DOHH2 (cell line): Measurements from ENCODE around the gene ELP4.

Source experiments
- H3F3A ChIP-seq: fragments of 200-600 bp; sonication (generic), shearing (Covaris generic); 2 replicates; pipeline ENCODE4 v1.6.0; 2016; ENCODE audit warnings: antibody characterized with exemption, mild to moderate bottlenecking; ENCODE audit not compliant: control insufficient read depth, insufficient read depth
- H3K27ac ChIP-seq: fragments of 200-600 bp; sonication (generic); 2 replicates; pipeline ENCODE4 v1.5.1; 2014; ENCODE audit warnings: low read depth, mild to moderate bottlenecking, low read length, moderate library complexity
- H3K27me3 ChIP-seq: fragments of 200-600 bp; sonication (generic); 2 replicates; pipeline ENCODE4 v1.6.1; 2014; ENCODE audit warnings: mild to moderate bottlenecking, low read length, mixed read lengths; ENCODE audit not compliant: control insufficient read depth
- H3K36me3 ChIP-seq: fragments of 200-600 bp; sonication (generic); 2 replicates; pipeline ENCODE4 v1.6.1; 2014; ENCODE audit warnings: mild to moderate bottlenecking, low read length, moderate library complexity, mixed read lengths; ENCODE audit not compliant: control insufficient read depth
- H3K4me1 ChIP-seq: fragments of 200-600 bp; sonication (generic); 2 replicates; pipeline ENCODE4 v1.6.1; 2014; ENCODE audit warnings: mild to moderate bottlenecking, low read length, mixed read lengths; ENCODE audit not compliant: control insufficient read depth
- H3K4me2 ChIP-seq: fragments of 200-600 bp; sonication (generic); 2 replicates; pipeline ENCODE4 v1.6.0; 2014; ENCODE audit warnings: mild to moderate bottlenecking, low read length, moderate library complexity
- H3K4me3 ChIP-seq: fragments of 200-600 bp; sonication (generic); 2 replicates; pipeline ENCODE4 v1.5.1; 2014; ENCODE audit warnings: mild to moderate bottlenecking, low read length, mixed read lengths
- H3K79me2 ChIP-seq: fragments of 200-600 bp; sonication (generic); 2 replicates; pipeline ENCODE4 v1.6.1; 2014; ENCODE audit warnings: mild to moderate bottlenecking, low read length, mixed read lengths; ENCODE audit not compliant: control insufficient read depth
- H3K9me2 ChIP-seq: fragments of 200-600 bp; sonication (generic); replicated peaks from 2 replicates; pipeline ENCODE4 v1.6.1; 2014; ENCODE audit warnings: mild to moderate bottlenecking, low read length, mixed read lengths; ENCODE audit not compliant: control insufficient read depth
- H3K9me3 ChIP-seq: fragments of 200-600 bp; sonication (generic); 2 replicates; pipeline ENCODE4 v1.6.1; 2014; ENCODE audit warnings: antibody characterized with exemption, low read length, mixed read lengths; ENCODE audit not compliant: control insufficient read depth, insufficient read depth
- H4K20me1 ChIP-seq: fragments of 200-600 bp; sonication (generic); 2 replicates; pipeline ENCODE4 v1.6.0; 2014; ENCODE audit warnings: low read depth, mild to moderate bottlenecking, antibody characterized with exemption, low read length, moderate library complexity; ENCODE audit not compliant: control insufficient read depth, insufficient read depth
- EZH2phosphoT487 ChIP-seq: fragments of 200-600 bp; sonication (generic); IDR thresholded peaks from 2 replicates; pipeline ENCODE4 v1.6.1; 2017; ENCODE audit warnings: borderline replicate concordance, mild to moderate bottlenecking, antibody characterized with exemption, low read length, moderate library complexity, mixed read lengths
- TF ChIP-seq, protein P1 (sequence below): fragments of 200-600 bp; sonication (generic); IDR thresholded peaks from one replicate; pipeline ENCODE4 v1.5.1; 2014; ENCODE audit warnings: antibody characterized with exemption, mild to moderate bottlenecking, low read depth, low read length; ENCODE audit not compliant: poor library complexity, severe bottlenecking

ELP4 gene

GRCh38 chr11:31821235-31821764, 311.7 kb downstream of the ELP4 start:
- Histone ChIP-seq H3K27me3 (no peaks in the 10 kb centered on the region), H3K4me3 (no peak overlapping the region), H3K4me2 (no peak overlapping the region), H3K79me2 (no peaks in the 10 kb centered on the region), H3K9me2 (no peaks in the 10 kb centered on the region), H3K36me3 (no peaks in the 10 kb centered on the region), H3F3A (no peaks in the 10 kb centered on the region), H4K20me1 (no peaks in the 10 kb centered on the region), H3K4me1 (no peaks in the 10 kb centered on the region), H3K27ac (no peak overlapping the region), H3K9me3 (peaks cover 3% of the 10 kb centered on the region; the same call in 1 of the 2 replicates)
- TF ChIP-seq EZH2phosphoT487 = no peak
- TF ChIP-seq, protein P1, sequence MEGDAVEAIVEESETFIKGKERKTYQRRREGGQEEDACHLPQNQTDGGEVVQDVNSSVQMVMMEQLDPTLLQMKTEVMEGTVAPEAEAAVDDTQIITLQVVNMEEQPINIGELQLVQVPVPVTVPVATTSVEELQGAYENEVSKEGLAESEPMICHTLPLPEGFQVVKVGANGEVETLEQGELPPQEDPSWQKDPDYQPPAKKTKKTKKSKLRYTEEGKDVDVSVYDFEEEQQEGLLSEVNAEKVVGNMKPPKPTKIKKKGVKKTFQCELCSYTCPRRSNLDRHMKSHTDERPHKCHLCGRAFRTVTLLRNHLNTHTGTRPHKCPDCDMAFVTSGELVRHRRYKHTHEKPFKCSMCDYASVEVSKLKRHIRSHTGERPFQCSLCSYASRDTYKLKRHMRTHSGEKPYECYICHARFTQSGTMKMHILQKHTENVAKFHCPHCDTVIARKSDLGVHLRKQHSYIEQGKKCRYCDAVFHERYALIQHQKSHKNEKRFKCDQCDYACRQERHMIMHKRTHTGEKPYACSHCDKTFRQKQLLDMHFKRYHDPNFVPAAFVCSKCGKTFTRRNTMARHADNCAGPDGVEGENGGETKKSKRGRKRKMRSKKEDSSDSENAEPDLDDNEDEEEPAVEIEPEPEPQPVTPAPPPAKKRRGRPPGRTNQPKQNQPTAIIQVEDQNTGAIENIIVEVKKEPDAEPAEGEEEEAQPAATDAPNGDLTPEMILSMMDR = no peak

GRCh38 chr11:31821766-31822165, 312.2 kb downstream of the ELP4 start:
- Histone ChIP-seq H3K4me1 (no peaks in the 10 kb centered on the region), H3F3A (no peaks in the 10 kb centered on the region), H3K4me3 (no peak overlapping the region), H3K79me2 (no peaks in the 10 kb centered on the region), H3K27me3 (no peaks in the 10 kb centered on the region), H3K36me3 (no peaks in the 10 kb centered on the region), H3K9me3 (peaks cover 3% of the 10 kb centered on the region; the same call in 1 of the 2 replicates), H3K4me2 (no peak overlapping the region), H3K27ac (no peak overlapping the region), H4K20me1 (no peaks in the 10 kb centered on the region), H3K9me2 (no peaks in the 10 kb centered on the region)
- TF ChIP-seq EZH2phosphoT487 = no peak
- TF ChIP-seq, protein P1 = no peak

DNA sequence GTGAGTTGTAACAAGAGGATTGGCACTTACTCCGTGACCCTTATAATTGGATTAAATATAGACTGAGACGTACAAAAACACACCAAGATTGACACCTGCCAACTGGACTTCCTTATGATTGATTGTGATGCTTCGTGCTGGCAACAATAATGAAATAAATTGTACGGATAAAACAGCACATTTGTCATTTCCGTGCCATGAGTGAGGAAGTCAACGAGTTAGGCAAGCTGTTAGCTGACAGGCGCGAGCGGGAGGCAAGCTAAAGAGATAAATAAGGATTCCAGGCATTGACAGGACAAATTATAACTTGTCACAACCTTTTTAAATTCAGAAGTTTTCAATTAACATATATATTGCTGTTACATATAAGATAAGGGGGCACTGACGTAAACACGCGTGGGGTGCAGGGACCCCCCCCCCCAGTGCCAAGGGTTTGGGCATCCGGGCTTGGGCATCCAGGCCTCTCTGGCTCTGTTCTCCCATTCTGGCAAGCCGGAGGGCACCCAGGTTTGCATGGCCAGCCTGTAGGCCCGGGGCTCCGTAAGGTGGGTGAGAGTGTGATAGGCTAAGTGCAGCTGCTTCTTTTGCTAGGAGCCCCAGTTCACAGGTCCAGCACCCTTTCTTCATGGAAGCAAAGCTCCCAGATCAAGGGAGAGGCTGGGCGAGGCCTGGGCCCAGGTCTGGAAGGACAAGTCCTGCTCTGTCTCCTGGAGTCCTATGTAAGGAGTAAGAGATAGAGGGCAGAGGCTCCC, 312.8 kb downstream of the ELP4 start:
- no peaks in the 10 kb centered on the region for H4K20me1 ChIP-seq
- peaks cover 3% of the 10 kb centered on the region; the same call in 1 of the 2 replicates for H3K9me3 ChIP-seq
- TF ChIP-seq, protein P1 = no peak
- no peak for TF ChIP-seq EZH2phosphoT487
- H3K79me2 ChIP-seq = no peaks in the 10 kb centered on the region
- no peaks in the 10 kb centered on the region for H3K4me1 ChIP-seq
- H3K27ac ChIP-seq = no peak overlapping the region
- no peaks in the 10 kb centered on the region for H3K9me2 ChIP-seq
- no peaks in the 10 kb centered on the region for H3K36me3 ChIP-seq
- no peak overlapping the region for H3K4me3 ChIP-seq
- no peak overlapping the region for H3K4me2 ChIP-seq
- no peaks in the 10 kb centered on the region for H3F3A ChIP-seq
- H3K27me3 ChIP-seq = no peaks in the 10 kb centered on the region
